HCT116 (cell line): Measurements from ENCODE around the gene SHOC2. TPM values are rescaled to one million over a fixed set of nuclear protein-coding genes. Genes with fewer than 3 reads are reported as not detected.

Experiments
- ATAC-seq: fragments of 200-7000 bp; cut with Tn5 transposase; 2 replicates; pipeline ENCODE4 v1.9.1; 2020; ENCODE audit warnings: mild to moderate bottlenecking, moderate library complexity
- BruUV-seq: library from RNA; stranded (reverse); fragments of 400-500 nt; replicated peaks from 2 replicates; lab custom pipeline; 2021; lab: Mats Ljungman, UMichigan
- CTCF ChIA-PET: fragments of 300-600 bp; sonication (Branson Sonifier 250); formaldehyde crosslinking; loops from one replicate; lab custom pipeline; 2021; ENCODE audit warnings: antibody characterized with exemption; lab: Charles Lee
- POLR2A ChIA-PET: fragments of 300-600, 350-600 bp; sonication (Branson Sonifier 250); formaldehyde crosslinking; loops from one replicate; lab custom pipeline; 2021; ENCODE audit warnings: antibody characterized with exemption; lab: Charles Lee
- RAD21 ChIA-PET, 2 experiments: fragments of 300-600 bp; sonication (Branson Sonifier 250); formaldehyde crosslinking; loops; one replicate each; lab custom pipeline; 2023; ENCODE audit warnings: low total read pairs in 2 of 2; ENCODE audit not compliant: uncharacterized antibody in 2 of 2, unreplicated experiment in 2 of 2, low non-redundant PET in 1 of 2; lab: Charles Lee
- DNase-seq: peaks from one replicate; pipeline ENCODE4 v3.0.0-alpha.2; 2010; ENCODE audit warnings: low read depth, low spot score
- H2AFZ ChIP-seq: fragments of 200-600 bp; shearing (Covaris generic), sonication (generic); 2 replicates; pipeline ENCODE4 v1.6.1; 2017; ENCODE audit warnings: low read depth, mixed run types, mixed read lengths, antibody characterized with exemption, low read length; ENCODE audit not compliant: poor library complexity, severe bottlenecking
- H3K27ac ChIP-seq: 2 replicates; pipeline ENCODE4 v1.5.1; 2012; ENCODE audit warnings: low read depth, low read length
- H3K27me3 ChIP-seq: fragments of 200-600 bp; sonication (generic); 2 replicates; pipeline ENCODE4 v1.6.1; 2016; ENCODE audit warnings: mixed run types, low read length, mixed read lengths; ENCODE audit not compliant: insufficient read depth
- H3K36me3 ChIP-seq, 2 experiments: fragments of 200-500 bp in 1 of 2; fragments of 200-600 bp in 1 of 2; sonication (Bioruptor generic) in 1 of 2; sonication (generic) in 1 of 2; 2 replicates each; pipeline versions ENCODE4 v1.5.1 to v1.6.1; 2014 to 2016; ENCODE audit warnings: low read length in 2 of 2, inconsistent platforms in 1 of 2, mixed read lengths in 1 of 2, mixed run types in 1 of 2; ENCODE audit not compliant: insufficient read depth in 2 of 2, control insufficient read depth in 1 of 2
- H3K4me1 ChIP-seq, 2 experiments: fragments of 200-600 bp in 1 of 2; sonication (generic) in 1 of 2; 2 replicates each; pipeline versions ENCODE4 v1.5.1 to v1.6.1; 2012 to 2017; ENCODE audit warnings: low read length in 2 of 2, inconsistent platforms in 1 of 2, mild to moderate bottlenecking in 1 of 2, mixed read lengths in 1 of 2, mixed run types in 1 of 2, moderate library complexity in 1 of 2; ENCODE audit not compliant: insufficient read depth in 2 of 2, control insufficient read depth in 1 of 2
- H3K4me2 ChIP-seq: fragments of 200-600 bp; sonication (generic); 2 replicates; pipeline ENCODE4 v1.6.1; 2017; ENCODE audit warnings: mixed run types, low read length, mixed read lengths
- H3K4me3 ChIP-seq, 2 experiments: fragments of 200-600 bp in 1 of 2; sonication (generic) in 1 of 2; replicated peaks in 1 of 2; 2 replicates each; pipeline ENCODE4 v1.5.1; 2011 to 2016; ENCODE audit warnings: low read length in 2 of 2, control low read depth in 1 of 2, low read depth in 1 of 2, mild to moderate bottlenecking in 1 of 2, mixed read lengths in 1 of 2, mixed run types in 1 of 2
- H3K79me2 ChIP-seq: fragments of 200-600 bp; sonication (generic); 2 replicates; pipeline ENCODE4 v1.6.1; 2017; ENCODE audit warnings: mild to moderate bottlenecking, mixed run types, low read length, moderate library complexity, mixed read lengths; ENCODE audit not compliant: insufficient read depth
- H3K9ac ChIP-seq: fragments of 200-600 bp; sonication (generic); 2 replicates; pipeline ENCODE4 v1.6.1; 2016; ENCODE audit warnings: low read length, mixed read lengths
- H3K9me2 ChIP-seq: fragments of 200-600 bp; sonication (generic), shearing (Covaris generic); 2 replicates; pipeline ENCODE4 v1.6.1; 2017; ENCODE audit warnings: mixed run types, mild to moderate bottlenecking, moderate library complexity; ENCODE audit not compliant: insufficient read depth
- H3K9me3 ChIP-seq, 2 experiments: fragments of 200-500 bp in 1 of 2; fragments of 200-600 bp in 1 of 2; sonication (Bioruptor generic) in 1 of 2; sonication (generic) in 1 of 2; 2 replicates each; pipeline ENCODE4 v1.6.1; 2014 to 2017; ENCODE audit warnings: low read length in 2 of 2, mixed read lengths in 2 of 2, inconsistent platforms in 1 of 2, low read depth in 1 of 2, mild to moderate bottlenecking in 1 of 2, mixed run types in 1 of 2, moderate library complexity in 1 of 2; ENCODE audit not compliant: control insufficient read depth in 1 of 2, insufficient read depth in 1 of 2
- H4K20me1 ChIP-seq: fragments of 200-600 bp; sonication (generic), shearing (Covaris generic); 2 replicates; pipeline ENCODE4 v1.6.1; 2017; ENCODE audit warnings: mixed run types, mild to moderate bottlenecking, moderate library complexity; ENCODE audit not compliant: insufficient read depth
- CBX3 ChIP-seq: IDR thresholded peaks from 2 replicates; pipeline ENCODE4 v1.6.1; 2012; ENCODE audit warnings: low read depth
- CEBPB ChIP-seq: IDR thresholded peaks from 2 replicates; pipeline ENCODE4 v1.6.1; 2012; ENCODE audit warnings: low read depth
- EGR1 ChIP-seq: IDR thresholded peaks from 2 replicates; pipeline ENCODE4 v1.6.1; 2012; ENCODE audit warnings: low read depth
- ELF1 ChIP-seq: IDR thresholded peaks from 2 replicates; pipeline ENCODE4 v1.6.1; 2012; ENCODE audit warnings: low read depth, borderline replicate concordance
- EZH2 ChIP-seq: fragments of 200-600 bp; sonication (generic); IDR thresholded peaks from 2 replicates; pipeline ENCODE4 v1.6.1; 2017; ENCODE audit warnings: antibody characterized with exemption, mixed run types
- FOSL1 ChIP-seq: IDR thresholded peaks from 2 replicates; pipeline ENCODE4 v1.6.1; 2012; ENCODE audit warnings: low read depth
- JUND ChIP-seq: IDR thresholded peaks from 2 replicates; pipeline ENCODE4 v1.6.1; 2012
- POLR2A ChIP-seq: IDR thresholded peaks from 2 replicates; pipeline ENCODE4 v1.7.0; 2011; ENCODE audit warnings: borderline replicate concordance; ENCODE audit not compliant: insufficient read depth, insufficient read length; ENCODE audit errors: extremely low read depth
- POLR2AphosphoS5 ChIP-seq: IDR thresholded peaks from 2 replicates; pipeline ENCODE4 v1.6.1; 2011; ENCODE audit warnings: mild to moderate bottlenecking, low read depth, low read length, moderate library complexity
- RAD21 ChIP-seq: IDR thresholded peaks from 2 replicates; pipeline ENCODE4 v1.6.1; 2012; ENCODE audit warnings: low read depth, mild to moderate bottlenecking
- SP1 ChIP-seq: IDR thresholded peaks from 2 replicates; pipeline ENCODE4 v1.6.1; 2012; ENCODE audit warnings: low read depth
- TCF7L2 ChIP-seq: IDR thresholded peaks from 2 replicates; pipeline ENCODE4 v1.7.0; 2011; ENCODE audit warnings: borderline replicate concordance, inconsistent platforms; ENCODE audit not compliant: insufficient read depth, insufficient read length; ENCODE audit errors: extremely low read depth
- intact Hi-C: fragments of 100-400 bp; cut with micrococcal nuclease; formaldehyde crosslinking; loops from 2 replicates; pipeline ENCODE4 v1.10.0; 2022
- total RNA-seq: library from RNA; stranded (reverse); gene quantifications from one replicate; pipeline ENCODE4 v1.2.1, GENCODE V29; 2021; ENCODE audit not compliant: unreplicated experiment
- TF ChIP-seq, protein P1 (sequence below): IDR thresholded peaks from 2 replicates; pipeline ENCODE4 v1.6.1; 2012
- TF ChIP-seq, protein P2 (sequence below): IDR thresholded peaks from 2 replicates; pipeline ENCODE4 v1.6.1; 2012; ENCODE audit warnings: low read depth

SHOC2 gene
- total RNA-seq, 1 experiment from 2014 or later, result 39.5 TPM

DNA sequence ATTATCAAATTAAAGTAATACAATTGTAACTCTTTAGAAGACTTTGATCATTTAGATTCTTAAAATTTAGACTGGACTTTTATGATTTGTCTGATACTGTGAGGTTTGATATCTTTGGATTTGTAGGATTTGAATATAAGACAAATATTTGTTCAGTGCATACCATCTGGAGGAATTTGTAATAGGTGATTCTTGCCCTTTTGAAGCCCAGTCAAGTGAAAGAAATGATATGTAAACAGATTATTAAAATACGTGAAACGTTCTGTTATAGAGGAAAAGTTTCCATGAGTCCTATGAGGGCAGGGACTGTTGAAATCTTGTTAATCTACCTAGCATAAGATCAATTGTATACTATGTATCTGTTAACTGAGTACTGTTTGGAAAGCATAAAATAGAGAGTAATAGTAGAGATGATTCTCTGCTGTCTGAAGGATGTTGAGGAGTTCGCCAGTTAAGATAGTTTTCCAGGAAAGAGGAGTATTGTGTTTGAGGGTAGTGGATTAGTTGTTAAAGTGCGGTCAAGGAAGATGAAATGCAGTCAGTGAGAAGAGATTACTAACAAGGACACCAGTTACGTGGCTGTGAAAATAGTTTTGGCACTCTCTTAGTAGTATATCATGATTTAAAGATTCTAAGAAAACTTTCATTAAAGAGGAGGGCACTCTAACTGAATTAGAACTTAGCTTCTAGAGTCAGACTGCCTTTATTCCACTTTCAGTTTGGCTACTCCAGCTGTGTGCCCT, 33.3 kb upstream of the SHOC2 start:
- Histone ChIP-seq H3K9me3 (no peaks in the 10 kb centered on the region), H2AFZ (no peak overlapping the region), H3K4me3 (no peak overlapping the region), H3K9me2 (no peaks in the 10 kb centered on the region), H3K4me1 (no peaks in the 10 kb centered on the region), H3K4me2 (no peak overlapping the region), H3K27me3 (no peaks in the 10 kb centered on the region), H3K36me3 (peaks cover 0 to 6% of the 10 kb centered on the region in 2 experiments; a peak in 1 of 4 replicates), H3K9ac (no peak overlapping the region), H3K27ac (no peak overlapping the region), H3K79me2 (no peaks in the 10 kb centered on the region), H4K20me1 (no peaks in the 10 kb centered on the region)
- BruUV-seq, result no TSS peak
- intact Hi-C loops, result no loop called here
- ChIA-PET CTCF (interaction anchor here (1.7 kb wide), 1 partner anchor 9 kb away, joined by 5 read pairs; no protein-coding TSS in a partner anchor), POLR2A (interaction anchor here (0.7 to 1.4 kb wide), 2 partner anchors 15 to 32 kb away, joined by 3 read pairs; partner anchors contain the start of gene PDCD4), RAD21 (no interaction called here)
- no peak for TF ChIP-seq CEBPB
- TF ChIP-seq ELF1, result no peak
- TF ChIP-seq JUND, result no peak
- TF ChIP-seq EZH2, result no peak
- TF ChIP-seq POLR2A, result no peak
- no peak for TF ChIP-seq TCF7L2
- TF ChIP-seq POLR2AphosphoS5, result no peak
- no peak for TF ChIP-seq CBX3
- TF ChIP-seq SP1, result no peak
- no peak for TF ChIP-seq FOSL1
- no peak for TF ChIP-seq EGR1
- TF ChIP-seq, protein P1, sequence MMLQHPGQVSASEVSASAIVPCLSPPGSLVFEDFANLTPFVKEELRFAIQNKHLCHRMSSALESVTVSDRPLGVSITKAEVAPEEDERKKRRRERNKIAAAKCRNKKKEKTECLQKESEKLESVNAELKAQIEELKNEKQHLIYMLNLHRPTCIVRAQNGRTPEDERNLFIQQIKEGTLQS, result no peak
- TF ChIP-seq, protein P2, sequence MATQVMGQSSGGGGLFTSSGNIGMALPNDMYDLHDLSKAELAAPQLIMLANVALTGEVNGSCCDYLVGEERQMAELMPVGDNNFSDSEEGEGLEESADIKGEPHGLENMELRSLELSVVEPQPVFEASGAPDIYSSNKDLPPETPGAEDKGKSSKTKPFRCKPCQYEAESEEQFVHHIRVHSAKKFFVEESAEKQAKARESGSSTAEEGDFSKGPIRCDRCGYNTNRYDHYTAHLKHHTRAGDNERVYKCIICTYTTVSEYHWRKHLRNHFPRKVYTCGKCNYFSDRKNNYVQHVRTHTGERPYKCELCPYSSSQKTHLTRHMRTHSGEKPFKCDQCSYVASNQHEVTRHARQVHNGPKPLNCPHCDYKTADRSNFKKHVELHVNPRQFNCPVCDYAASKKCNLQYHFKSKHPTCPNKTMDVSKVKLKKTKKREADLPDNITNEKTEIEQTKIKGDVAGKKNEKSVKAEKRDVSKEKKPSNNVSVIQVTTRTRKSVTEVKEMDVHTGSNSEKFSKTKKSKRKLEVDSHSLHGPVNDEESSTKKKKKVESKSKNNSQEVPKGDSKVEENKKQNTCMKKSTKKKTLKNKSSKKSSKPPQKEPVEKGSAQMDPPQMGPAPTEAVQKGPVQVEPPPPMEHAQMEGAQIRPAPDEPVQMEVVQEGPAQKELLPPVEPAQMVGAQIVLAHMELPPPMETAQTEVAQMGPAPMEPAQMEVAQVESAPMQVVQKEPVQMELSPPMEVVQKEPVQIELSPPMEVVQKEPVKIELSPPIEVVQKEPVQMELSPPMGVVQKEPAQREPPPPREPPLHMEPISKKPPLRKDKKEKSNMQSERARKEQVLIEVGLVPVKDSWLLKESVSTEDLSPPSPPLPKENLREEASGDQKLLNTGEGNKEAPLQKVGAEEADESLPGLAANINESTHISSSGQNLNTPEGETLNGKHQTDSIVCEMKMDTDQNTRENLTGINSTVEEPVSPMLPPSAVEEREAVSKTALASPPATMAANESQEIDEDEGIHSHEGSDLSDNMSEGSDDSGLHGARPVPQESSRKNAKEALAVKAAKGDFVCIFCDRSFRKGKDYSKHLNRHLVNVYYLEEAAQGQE, result no peak
- no peak for TF ChIP-seq RAD21
- no peak for ATAC-seq
- DNase-seq, result no peak
